ENCODE data around the gene SELENOI.

The SELENOI gene

DNA sequence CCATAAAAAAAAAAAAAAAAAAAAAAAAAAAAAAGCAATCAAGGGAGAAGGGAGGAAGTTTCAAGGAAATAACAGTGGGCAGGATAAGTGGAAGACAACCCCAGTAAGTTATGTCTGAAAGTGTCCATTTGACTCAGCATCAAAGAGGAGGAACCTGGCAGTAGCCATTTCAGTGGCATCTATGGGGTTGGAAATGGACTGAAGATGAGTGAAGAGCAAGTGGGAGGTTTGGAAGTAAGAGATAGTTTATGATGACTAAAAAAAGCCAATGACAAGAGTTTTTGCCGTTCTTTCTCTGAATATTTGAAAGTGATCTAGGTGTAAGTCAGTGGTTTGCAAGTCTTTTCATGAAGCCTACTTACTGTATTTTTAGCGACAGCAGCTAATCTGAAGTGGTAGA, 9.2 kb upstream of the SELENOI start:
- Histone ChIP-seq H2AFZ (ENCODE audit: low read length) (no peak overlapping the region), H3K27me3 (replicated peaks; ENCODE audit: insufficient read depth, low read length) (no peaks in the 10 kb centered on the region), H3F3A (ENCODE audit: insufficient read depth, low read length) (no peaks in the 10 kb centered on the region), H3K79me2 (ENCODE audit: low read length) (no peaks in the 10 kb centered on the region), H3K27ac (ENCODE audit: low read length) (no peak overlapping the region), H3K9ac (ENCODE audit: low read length) (no peak overlapping the region), H3K4me2 (ENCODE audit: low read depth, low read length) (no peak overlapping the region), H3K9me3 (replicated peaks; ENCODE audit: insufficient read depth, low read length) (no peaks in the 10 kb centered on the region), H3K36me3 (replicated peaks; ENCODE audit: insufficient read depth, low read length) (no peaks in the 10 kb centered on the region), H3K4me1 (ENCODE audit: low read length) (no peaks in the 10 kb centered on the region), H3K4me3 (ENCODE audit: low read length) (no peak overlapping the region), H4K20me1 (ENCODE audit: insufficient read depth, low read length) (no peaks in the 10 kb centered on the region), H3K9me2 (replicated peaks; ENCODE audit: insufficient read depth, low read length) (no peaks in the 10 kb centered on the region)
- TF ChIP-seq, protein P1, sequence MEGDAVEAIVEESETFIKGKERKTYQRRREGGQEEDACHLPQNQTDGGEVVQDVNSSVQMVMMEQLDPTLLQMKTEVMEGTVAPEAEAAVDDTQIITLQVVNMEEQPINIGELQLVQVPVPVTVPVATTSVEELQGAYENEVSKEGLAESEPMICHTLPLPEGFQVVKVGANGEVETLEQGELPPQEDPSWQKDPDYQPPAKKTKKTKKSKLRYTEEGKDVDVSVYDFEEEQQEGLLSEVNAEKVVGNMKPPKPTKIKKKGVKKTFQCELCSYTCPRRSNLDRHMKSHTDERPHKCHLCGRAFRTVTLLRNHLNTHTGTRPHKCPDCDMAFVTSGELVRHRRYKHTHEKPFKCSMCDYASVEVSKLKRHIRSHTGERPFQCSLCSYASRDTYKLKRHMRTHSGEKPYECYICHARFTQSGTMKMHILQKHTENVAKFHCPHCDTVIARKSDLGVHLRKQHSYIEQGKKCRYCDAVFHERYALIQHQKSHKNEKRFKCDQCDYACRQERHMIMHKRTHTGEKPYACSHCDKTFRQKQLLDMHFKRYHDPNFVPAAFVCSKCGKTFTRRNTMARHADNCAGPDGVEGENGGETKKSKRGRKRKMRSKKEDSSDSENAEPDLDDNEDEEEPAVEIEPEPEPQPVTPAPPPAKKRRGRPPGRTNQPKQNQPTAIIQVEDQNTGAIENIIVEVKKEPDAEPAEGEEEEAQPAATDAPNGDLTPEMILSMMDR (IDR thresholded peaks at IDR 0.05; ENCODE audit: low read length) = no peak
- TF ChIP-seq EZH2 (optimal IDR thresholded peaks at IDR 0.05; ENCODE audit: low read depth, low read length) (no peak), EZH2phosphoT487 (IDR thresholded peaks at IDR 0.05; ENCODE audit: low read length) (no peak)
- no peak for DNase-seq

DNA sequence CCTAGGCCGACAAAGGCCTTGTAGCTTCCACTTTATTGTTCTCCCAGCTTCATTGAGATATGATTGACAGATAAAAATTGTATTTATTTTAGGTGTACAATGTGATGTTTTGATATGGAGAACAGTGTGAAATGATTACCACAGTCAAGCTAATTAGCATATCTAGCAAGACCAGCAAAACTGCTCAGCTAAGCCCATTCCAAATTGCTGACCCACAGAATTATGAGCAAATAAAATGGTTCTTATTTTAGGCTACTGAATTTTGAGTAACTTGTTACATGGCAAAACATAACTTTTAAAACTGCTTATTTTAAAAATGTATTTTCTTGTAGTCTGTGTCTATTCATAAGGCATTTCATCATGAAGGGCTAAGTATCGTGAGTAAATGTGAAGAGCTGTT, 8.6 kb upstream of the SELENOI start:
- H3K9me3 ChIP-seq (replicated peaks; ENCODE audit: insufficient read depth, low read length) = no peaks in the 10 kb centered on the region
- TF ChIP-seq, protein P1 (IDR thresholded peaks at IDR 0.05; ENCODE audit: low read length) = no peak
- TF ChIP-seq EZH2phosphoT487 (IDR thresholded peaks at IDR 0.05; ENCODE audit: low read length) (no peak), EZH2 (optimal IDR thresholded peaks at IDR 0.05; ENCODE audit: low read depth, low read length) (no peak)
- no peaks in the 10 kb centered on the region for H4K20me1 ChIP-seq (ENCODE audit: insufficient read depth, low read length)
- H3K9me2 ChIP-seq (replicated peaks; ENCODE audit: insufficient read depth, low read length) = no peaks in the 10 kb centered on the region
- no peaks in the 10 kb centered on the region for H3K79me2 ChIP-seq (ENCODE audit: low read length)
- no peaks in the 10 kb centered on the region for H3K27me3 ChIP-seq (replicated peaks; ENCODE audit: insufficient read depth, low read length)
- no peak overlapping the region for H3K9ac ChIP-seq (ENCODE audit: low read length)
- H3F3A ChIP-seq (ENCODE audit: insufficient read depth, low read length) = no peaks in the 10 kb centered on the region
- no peaks in the 10 kb centered on the region for H3K36me3 ChIP-seq (replicated peaks; ENCODE audit: insufficient read depth, low read length)
- H3K4me2 ChIP-seq (ENCODE audit: low read depth, low read length) = no peak overlapping the region
- no peak overlapping the region for H3K4me3 ChIP-seq (ENCODE audit: low read length)
- no peak for DNase-seq
- no peak overlapping the region for H3K27ac ChIP-seq (ENCODE audit: low read length)
- no peak overlapping the region for H2AFZ ChIP-seq (ENCODE audit: low read length)
- H3K4me1 ChIP-seq (ENCODE audit: low read length) = no peaks in the 10 kb centered on the region

DNA sequence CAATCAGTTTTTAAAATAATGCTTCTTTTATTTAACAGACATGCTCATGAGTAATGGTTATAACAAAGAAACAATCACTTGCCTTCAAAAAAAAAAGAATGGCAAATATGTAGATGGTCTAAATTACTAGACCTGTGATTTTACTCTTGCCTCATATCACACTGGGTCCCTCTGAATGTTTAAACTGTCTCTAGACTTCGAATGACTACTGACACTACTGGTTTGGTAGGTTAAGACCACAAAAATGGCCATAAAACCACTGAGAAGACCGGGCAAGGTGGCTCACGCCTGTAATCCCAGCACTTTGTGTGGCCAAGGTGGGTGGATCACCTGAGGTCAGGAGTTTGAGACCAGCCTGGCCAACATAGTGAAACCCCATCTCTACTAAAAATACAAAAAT, 5.1 kb upstream of the SELENOI start:
- H2AFZ ChIP-seq (ENCODE audit: low read length) = no peak overlapping the region
- H3K27me3 ChIP-seq (replicated peaks; ENCODE audit: insufficient read depth, low read length) = no peaks in the 10 kb centered on the region
- no peak overlapping the region for H3K27ac ChIP-seq (ENCODE audit: low read length)
- H3F3A ChIP-seq (ENCODE audit: insufficient read depth, low read length) = no peaks in the 10 kb centered on the region; the same call in none of the 2 replicates
- H3K9me2 ChIP-seq (replicated peaks; ENCODE audit: insufficient read depth, low read length) = no peaks in the 10 kb centered on the region
- H3K4me1 ChIP-seq (ENCODE audit: low read length) = peaks cover 6% of the 10 kb centered on the region; the same call in 1 of the 2 replicates
- no peak overlapping the region for H3K4me3 ChIP-seq (ENCODE audit: low read length)
- peaks cover 22% of the 10 kb centered on the region for H3K79me2 ChIP-seq (ENCODE audit: low read length)
- H3K4me2 ChIP-seq (ENCODE audit: low read depth, low read length) = no peak overlapping the region
- H3K9me3 ChIP-seq (replicated peaks; ENCODE audit: insufficient read depth, low read length) = no peaks in the 10 kb centered on the region
- TF ChIP-seq EZH2phosphoT487 (IDR thresholded peaks at IDR 0.05; ENCODE audit: low read length) = no peak
- no peak for TF ChIP-seq EZH2 (optimal IDR thresholded peaks at IDR 0.05; ENCODE audit: low read depth, low read length)
- TF ChIP-seq, protein P1 (IDR thresholded peaks at IDR 0.05; ENCODE audit: low read length) = no peak
- no peaks in the 10 kb centered on the region for H3K36me3 ChIP-seq (replicated peaks; ENCODE audit: insufficient read depth, low read length)
- no peak overlapping the region for H3K9ac ChIP-seq (ENCODE audit: low read length)
- H4K20me1 ChIP-seq (ENCODE audit: insufficient read depth, low read length) = no peaks in the 10 kb centered on the region
- no peak for DNase-seq

Data from MM.1S (cell line).